Measurements from ENCODE around the gene UBN1.

DNA sequence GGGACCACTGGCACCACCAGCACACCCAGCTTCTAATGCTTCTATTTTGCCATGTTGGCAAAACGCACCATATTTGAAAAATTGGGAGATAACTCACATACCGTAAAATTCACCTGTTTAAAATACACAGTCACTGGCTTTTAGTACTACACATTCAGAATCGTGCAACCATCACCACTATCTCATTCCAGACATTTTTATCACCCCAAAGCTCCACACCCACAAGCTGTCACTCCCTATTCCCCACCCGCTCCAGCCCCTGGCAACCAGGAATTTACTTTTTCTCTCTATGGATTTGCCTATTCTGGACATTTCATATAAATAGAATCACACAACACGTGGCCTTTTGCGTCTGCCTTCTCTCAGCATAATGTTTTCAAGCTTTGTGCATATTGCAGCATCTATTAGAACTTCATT, 64.7 kb downstream of the UBN1 start:
- TF ChIP-seq, protein P1, sequence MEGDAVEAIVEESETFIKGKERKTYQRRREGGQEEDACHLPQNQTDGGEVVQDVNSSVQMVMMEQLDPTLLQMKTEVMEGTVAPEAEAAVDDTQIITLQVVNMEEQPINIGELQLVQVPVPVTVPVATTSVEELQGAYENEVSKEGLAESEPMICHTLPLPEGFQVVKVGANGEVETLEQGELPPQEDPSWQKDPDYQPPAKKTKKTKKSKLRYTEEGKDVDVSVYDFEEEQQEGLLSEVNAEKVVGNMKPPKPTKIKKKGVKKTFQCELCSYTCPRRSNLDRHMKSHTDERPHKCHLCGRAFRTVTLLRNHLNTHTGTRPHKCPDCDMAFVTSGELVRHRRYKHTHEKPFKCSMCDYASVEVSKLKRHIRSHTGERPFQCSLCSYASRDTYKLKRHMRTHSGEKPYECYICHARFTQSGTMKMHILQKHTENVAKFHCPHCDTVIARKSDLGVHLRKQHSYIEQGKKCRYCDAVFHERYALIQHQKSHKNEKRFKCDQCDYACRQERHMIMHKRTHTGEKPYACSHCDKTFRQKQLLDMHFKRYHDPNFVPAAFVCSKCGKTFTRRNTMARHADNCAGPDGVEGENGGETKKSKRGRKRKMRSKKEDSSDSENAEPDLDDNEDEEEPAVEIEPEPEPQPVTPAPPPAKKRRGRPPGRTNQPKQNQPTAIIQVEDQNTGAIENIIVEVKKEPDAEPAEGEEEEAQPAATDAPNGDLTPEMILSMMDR (conservative IDR thresholded peaks at IDR 0.05; ENCODE audit: low read depth, low read length) = no peak
- TF ChIP-seq EZH2 (IDR thresholded peaks at IDR 0.05; ENCODE audit: borderline replicate concordance, low read depth, low read length, poor library complexity, severe bottlenecking) = no peak

All from A673 (cell line).